Vagina (tissue), 2 donors: ENCODE data around the gene SF3B4.

Source experiments
- CTCF ChIP-seq, 3 experiments: fragments of 450-650 bp in 2 of 3; fragments of 200-600 bp in 1 of 3; sonication (generic) in 1 of 3; IDR thresholded peaks; one replicate each; pipeline ENCODE4 v1.5.1; 2017 to 2019; ENCODE audit warnings: antibody characterized with exemption in 3 of 3, mild to moderate bottlenecking in 2 of 3, moderate library complexity in 2 of 3
- POLR2A ChIP-seq, 2 donors: fragments of 450-650 bp; IDR thresholded peaks; one replicate each; pipeline ENCODE4 v1.6.1; 2017; ENCODE audit warnings: antibody characterized with exemption in 2 of 2, mild to moderate bottlenecking in 2 of 2, moderate library complexity in 2 of 2

GRCh38 chr1:149937759-149938158 lies 10.2 kb upstream of the SF3B4 start:
- TF ChIP-seq CTCF (IDR thresholded peaks at IDR 0.05) (no peak), POLR2A (IDR thresholded peaks at IDR 0.05) (no peak)
